LNCaP clone FGC (cell line): Measurements from ENCODE around the gene SERPINB6.
A peak's percentile ranks its signal among the peaks of the same experiment; 100 is the strongest.
"Not testable (repeated sequence)": the region's sequence is repeated elsewhere in the genome, so short reads cannot be mapped to it uniquely, and the experiment has no call there.

ENCODE experiments used
- DNase-seq: peaks from one replicate; pipeline ENCODE4 v3.0.0-alpha.2; 2011; ENCODE audit warnings: low read depth
- H3K4me3 ChIP-seq: 2 replicates; pipeline ENCODE4 v1.5.1; 2011; ENCODE audit warnings: mild to moderate bottlenecking, low read depth, low read length, control low read depth
- CTCF ChIP-seq: IDR thresholded peaks from 2 replicates; pipeline ENCODE4 v1.5.1; 2012; ENCODE audit warnings: mild to moderate bottlenecking; ENCODE audit not compliant: control insufficient read depth, insufficient read depth; ENCODE audit errors: extremely low read depth

Gene SERPINB6

GRCh38 chr6:2938004-2938631 is 33.2 kb downstream of the SERPINB6 start:
- no peak for DNase-seq
- H3K4me3 ChIP-seq: no peak overlapping the region
- no peak for TF ChIP-seq CTCF

- DNase-seq: no peak
- TF ChIP-seq CTCF: no peak
- no peak overlapping the region for H3K4me3 ChIP-seq
Measured at GRCh38 chr6:2937627-2938003, 33.8 kb downstream of the SERPINB6 start.

GRCh38 chr6:2935566-2936291 is 35.6 kb downstream of the SERPINB6 start:
- no peak for DNase-seq
- H3K4me3 ChIP-seq: no peak overlapping the region
- TF ChIP-seq CTCF: no peak

GRCh38 chr6:2934057-2934456 is 37.3 kb downstream of the SERPINB6 start:
- no peak for TF ChIP-seq CTCF
- no peak overlapping the region for H3K4me3 ChIP-seq
- no peak for DNase-seq

GRCh38 chr6:2932911-2933310 is 38.5 kb downstream of the SERPINB6 start:
- not testable (repeated sequence) for H3K4me3 ChIP-seq, DNase-seq

- peak; percentile 52 for DNase-seq
- peak; percentile 98 for TF ChIP-seq CTCF
- H3K4me3 ChIP-seq: no peak overlapping the region
Measured at GRCh38 chr6:2931970-2932748, 39.2 kb downstream of the SERPINB6 start.

- TF ChIP-seq CTCF: no peak
- no peak for DNase-seq
- no peak overlapping the region for H3K4me3 ChIP-seq
Measured at GRCh38 chr6:2931055-2931454, 40.3 kb downstream of the SERPINB6 start.

- not testable (repeated sequence) for DNase-seq, H3K4me3 ChIP-seq
Measured at GRCh38 chr6:2927931-2928330, 43.4 kb downstream of the SERPINB6 start.

GRCh38 chr6:2925842-2926747 is 45.3 kb downstream of the SERPINB6 start:
- H3K4me3 ChIP-seq, DNase-seq: not testable (repeated sequence)
